Uterus (tissue), 4 donors: ENCODE data around the gene ITIH6. TPM values are rescaled to one million over a fixed set of nuclear protein-coding genes. Genes with fewer than 3 reads are reported as not detected.
A peak's percentile ranks its signal among the peaks of the same experiment; 100 is the strongest.

Source experiments
- DNase-seq, 2 donors: peaks; one replicate each; pipeline ENCODE4 v3.0.0-alpha.2; 2019 to 2020
- H3K27ac ChIP-seq, 2 donors: fragments of 200-600 bp; sonication (generic); 1 replicate in 1 of 2; 2 replicates in 1 of 2; pipeline ENCODE4 v1.5.1; 2016 to 2018
- H3K27me3 ChIP-seq, 2 donors: fragments of 200-600 bp; sonication (generic); one replicate each; pipeline ENCODE4 v1.5.1; 2018 to 2019; ENCODE audit warnings: control low read depth in 1 of 2
- H3K36me3 ChIP-seq, 2 donors: fragments of 200-600 bp; sonication (generic); one replicate each; pipeline ENCODE4 v1.5.1; 2019; ENCODE audit warnings: control low read depth in 1 of 2
- H3K4me1 ChIP-seq, 2 donors: fragments of 200-600 bp; sonication (generic); one replicate each; pipeline ENCODE4 v1.5.1; 2018 to 2019; ENCODE audit warnings: control low read depth in 1 of 2
- H3K4me3 ChIP-seq, 2 donors: fragments of 200-600 bp; sonication (generic); 1 replicate in 1 of 2; 2 replicates in 1 of 2; pipeline ENCODE4 v1.5.1; 2018 to 2019; ENCODE audit warnings: mild to moderate bottlenecking in 1 of 2
- H3K9me3 ChIP-seq, 2 donors: fragments of 200-600 bp; sonication (generic); one replicate each; pipeline ENCODE4 v1.5.1; 2019; ENCODE audit warnings: control low read depth in 1 of 2
- CTCF ChIP-seq, 4 experiments: fragments of 200-600 bp in 2 of 4; fragments of 450-650 bp in 2 of 4; sonication (generic) in 2 of 4; IDR thresholded peaks; one replicate each; pipeline ENCODE4 v1.5.1; 2016 to 2019; ENCODE audit warnings: antibody characterized with exemption in 4 of 4, mild to moderate bottlenecking in 2 of 4, moderate library complexity in 1 of 4
- POLR2A ChIP-seq, 2 donors: fragments of 450-650 bp; IDR thresholded peaks; one replicate each; pipeline ENCODE4 v1.6.1; 2016; ENCODE audit warnings: antibody characterized with exemption in 2 of 2, mild to moderate bottlenecking in 1 of 2, moderate library complexity in 1 of 2
- intact Hi-C: fragments of 100-400 bp; cut with DNase I; formaldehyde crosslinking; loops from one replicate; pipeline ENCODE4 v1.15.1; 2023; ENCODE audit warnings: low total_unique reads
- small RNA-seq: library from RNA; depleted of rRNA; stranded (forward); fragments of <200 nt; gene quantifications from one replicate; pipeline ENCODE3, GENCODE V24; 2016
- total RNA-seq, 4 donors: library from RNA; depleted of rRNA in 3 of 4; stranded (reverse); fragments of >200 nt in 3 of 4; gene quantifications; one replicate each; pipeline versions ENCODE4 v1.1.0 to v1.2.4, GENCODE V29; 2014 to 2023
- donor health status: DM: yes; HTN: yes; CAD: no.

ITIH6 gene
- total RNA-seq, 4 donors from 2014 or later, result not detected

- no peaks in the 10 kb centered on the region for H3K27me3 ChIP-seq
- no peaks in the 10 kb centered on the region for H3K36me3 ChIP-seq
- H3K9me3 ChIP-seq, result no peaks in the 10 kb centered on the region
- DNase-seq, result no peak
- no peak for TF ChIP-seq POLR2A (IDR thresholded peaks at IDR 0.05)
- TF ChIP-seq CTCF (IDR thresholded peaks at IDR 0.05), result no peak
- H3K4me3 ChIP-seq, result no peak overlapping the region
- H3K27ac ChIP-seq, result no peak overlapping the region
- intact Hi-C loops, result no loop called here
- H3K4me1 ChIP-seq, result no peaks in the 10 kb centered on the region
These were observed 86.3 kb downstream of the ITIH6 start for GRCh38 chrX:54711735-54712134.

GRCh38 chrX:54710920-54711319 is 87.1 kb downstream of the ITIH6 start:
- H3K36me3 ChIP-seq, result no peaks in the 10 kb centered on the region
- intact Hi-C loops, result no loop called here
- H3K4me1 ChIP-seq, result no peaks in the 10 kb centered on the region
- H3K27ac ChIP-seq, result no peak overlapping the region
- H3K9me3 ChIP-seq, result no peaks in the 10 kb centered on the region
- no peak for DNase-seq
- no peak overlapping the region for H3K4me3 ChIP-seq
- no peak for TF ChIP-seq POLR2A (IDR thresholded peaks at IDR 0.05)
- TF ChIP-seq CTCF (IDR thresholded peaks at IDR 0.05), result no peak
- no peaks in the 10 kb centered on the region for H3K27me3 ChIP-seq

GRCh38 chrX:54708404-54708803 is 89.7 kb downstream of the ITIH6 start:
- intact Hi-C loops, result no loop called here
- H3K4me1 ChIP-seq, result no peaks in the 10 kb centered on the region
- no peak for DNase-seq
- H3K4me3 ChIP-seq, result no peak overlapping the region
- H3K9me3 ChIP-seq, result no peaks in the 10 kb centered on the region
- H3K27ac ChIP-seq, result no peak overlapping the region
- no peak for TF ChIP-seq CTCF (IDR thresholded peaks at IDR 0.05)
- TF ChIP-seq POLR2A (IDR thresholded peaks at IDR 0.05), result no peak
- H3K36me3 ChIP-seq, result no peaks in the 10 kb centered on the region
- H3K27me3 ChIP-seq, result no peaks in the 10 kb centered on the region

Small RNA genes within 50 kb of the gene (small RNA-seq; reads per million reads assigned to genes)
- gene AL049732.1 (not detected), gene SNORA11 (81.1 reads per million, percentile 93 among the genes with 10 or more reads in this experiment)

Other genes with a start within 250 kb of the ITIH6 start
- 100 to 1,000 TPM; 108 to 681 (median 164) TPM for gene MAGED2, start 9.5 kb upstream of the ITIH6 start, total RNA-seq
- 10 to 100 TPM; 20.0 to 80.7 (median 29.1) TPM for gene TRO, start 122.6 kb upstream of the ITIH6 start, total RNA-seq
- not detected for gene PFKFB1, start 195.9 kb upstream of the ITIH6 start, total RNA-seq
- gene APEX2, start 202.1 kb upstream of the ITIH6 start, total RNA-seq, result 1 to 10 TPM; 1.0 to 9.5 (median 5.1) TPM
- 10 to 100 TPM in 2 of 4 donors, 1 to 10 TPM in 1, not detected in 1; 2.1 to 23.0 (median 15.6) TPM for gene ALAS2, start 232.7 kb upstream of the ITIH6 start, total RNA-seq